Activated T-helper 1 cell treated with anti-CD3 and anti-CD28 coated beads, Interleukin-12 subunit alpha, Interleukin-12 subunit beta, Interleukin-2, Interleukin-4 antibody, amounts not matched to agents 30 ng/mL and 10 ng/mL and 1 ng/mL, durations not matched to agents 14 hours and 24 hours and 36 hours (primary cell): ENCODE results near the gene PCSK6. TPM values are rescaled to one million over a fixed set of nuclear protein-coding genes. Genes with fewer than 3 reads are reported as not detected.
"Not testable (repeated sequence)": the region's sequence is repeated elsewhere in the genome, so short reads cannot be mapped to it uniquely, and the experiment has no call there.

Experiments
- DNase-seq: peaks from one replicate; pipeline ENCODE4 v3.0.0; 2021; ENCODE audit warnings: low spot score
- H3K27ac Mint-ChIP-seq: one replicate; pipeline ENCODE4 v1.8.0; 2021; ENCODE audit warnings: mild to moderate bottlenecking, mixed read lengths
- H3K27me3 Mint-ChIP-seq: one replicate; pipeline ENCODE4 v1.8.0; 2022; ENCODE audit warnings: mild to moderate bottlenecking, moderate library complexity, mixed read lengths; ENCODE audit not compliant: insufficient read depth
- H3K36me3 Mint-ChIP-seq: one replicate; pipeline ENCODE4 v1.8.0; 2021; ENCODE audit warnings: low read depth, mixed read lengths
- H3K4me1 Mint-ChIP-seq: one replicate; pipeline ENCODE4 v1.8.0; 2021; ENCODE audit warnings: low read depth, mixed read lengths
- H3K4me3 Mint-ChIP-seq: one replicate; pipeline ENCODE4 v1.8.0; 2021; ENCODE audit warnings: mild to moderate bottlenecking, moderate library complexity, mixed read lengths
- H3K9me3 Mint-ChIP-seq: one replicate; pipeline ENCODE4 v1.8.0; 2021; ENCODE audit warnings: mixed read lengths
- intact Hi-C: fragments of 100-400 bp; cut with micrococcal nuclease; formaldehyde crosslinking; loops from one replicate; pipeline ENCODE4 v1.15.1; 2024
- total RNA-seq: library from RNA; stranded (reverse); gene quantifications from 2 replicates; pipeline ENCODE4 v1.2.3, GENCODE V29; 2022

PCSK6 gene
- total RNA-seq, 1 donor from 2014 or later: 3.0 TPM

DNA sequence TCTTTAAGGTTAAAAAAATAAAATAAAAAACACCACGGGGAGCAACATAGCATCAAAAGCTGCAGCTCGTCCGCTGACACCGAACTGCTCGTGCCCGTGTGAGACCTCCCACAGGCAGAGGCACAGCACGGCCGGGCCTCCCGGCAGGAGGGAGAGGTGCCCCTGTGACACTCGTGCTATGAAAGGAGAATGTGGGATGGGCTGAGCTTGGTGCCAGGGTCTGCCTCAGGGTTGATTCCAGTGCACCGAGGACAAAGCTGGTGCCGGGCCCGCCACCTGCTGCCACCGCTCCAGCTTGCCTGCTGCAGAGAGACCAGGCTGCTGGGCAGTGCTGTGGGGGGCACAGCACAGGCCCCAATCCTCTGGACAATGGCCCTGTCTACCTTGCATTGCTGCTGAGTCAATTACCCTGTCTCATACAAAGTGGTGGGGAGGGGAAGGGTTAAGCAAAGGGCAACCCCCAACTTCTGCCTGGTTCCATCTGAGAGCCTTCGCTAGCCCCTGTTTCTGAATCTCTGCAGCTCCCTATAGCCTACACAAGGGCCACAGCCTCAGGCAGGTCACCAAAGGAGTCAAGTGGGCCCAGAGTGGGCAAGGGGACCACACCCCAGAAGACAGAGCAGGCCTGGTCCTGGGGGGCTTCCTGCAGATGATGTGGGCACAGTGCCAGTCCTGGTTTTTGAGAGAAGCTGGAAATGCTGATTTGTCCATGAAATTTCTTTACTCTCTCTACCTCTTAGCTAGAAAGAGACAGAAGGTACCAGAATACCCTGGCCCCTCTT, 120.5 kb downstream of the PCSK6 start:
- no peaks in the 10 kb centered on the region for H3K36me3 Mint-ChIP-seq
- intact Hi-C loops: no loop called here
- H3K27me3 Mint-ChIP-seq: peaks cover 10% of the 10 kb centered on the region
- DNase-seq: no peak
- no peaks in the 10 kb centered on the region for H3K9me3 Mint-ChIP-seq
- H3K4me1 Mint-ChIP-seq: no peaks in the 10 kb centered on the region
- H3K27ac Mint-ChIP-seq: no peak overlapping the region
- H3K4me3 Mint-ChIP-seq: no peak overlapping the region

DNA sequence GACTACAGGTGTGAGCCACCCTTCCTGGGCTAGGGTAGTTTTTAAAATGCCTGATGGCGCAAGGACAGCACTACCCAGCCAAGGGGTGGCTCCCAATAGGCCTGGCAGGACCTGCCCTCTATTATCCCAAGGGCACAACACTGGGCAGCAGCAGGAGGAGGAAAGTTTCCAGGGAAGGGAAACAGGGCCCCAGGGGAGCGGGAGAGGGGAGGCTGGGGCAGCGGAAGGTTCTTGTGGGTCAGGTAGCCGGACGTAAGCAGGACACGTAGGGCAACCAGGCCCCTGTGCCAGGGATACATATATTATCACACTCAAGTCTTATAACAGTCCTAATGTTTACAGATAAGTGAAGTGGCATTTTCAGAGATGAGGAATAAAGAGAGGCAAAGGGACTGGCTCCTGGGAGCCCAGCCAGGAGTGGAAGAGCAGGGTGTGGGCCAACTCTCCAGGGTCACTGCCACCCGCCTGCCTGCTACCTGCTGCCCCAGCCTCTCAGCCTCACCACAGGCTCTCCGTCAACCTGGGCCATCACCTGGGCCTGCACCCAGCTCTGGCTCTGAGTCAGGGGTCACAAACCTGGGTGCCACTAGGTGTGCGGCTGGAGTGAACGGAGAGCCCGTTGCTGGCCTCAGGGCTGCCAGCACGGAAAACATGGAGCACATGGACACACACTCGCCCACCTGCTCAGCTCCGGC, 121.3 kb downstream of the PCSK6 start:
- no peaks in the 10 kb centered on the region for H3K9me3 Mint-ChIP-seq
- peaks cover 3% of the 10 kb centered on the region for H3K27me3 Mint-ChIP-seq
- H3K36me3 Mint-ChIP-seq: no peaks in the 10 kb centered on the region
- H3K27ac Mint-ChIP-seq: no peak overlapping the region
- intact Hi-C loops: no loop called here
- no peak overlapping the region for H3K4me3 Mint-ChIP-seq
- no peaks in the 10 kb centered on the region for H3K4me1 Mint-ChIP-seq
- no peak for DNase-seq

DNA sequence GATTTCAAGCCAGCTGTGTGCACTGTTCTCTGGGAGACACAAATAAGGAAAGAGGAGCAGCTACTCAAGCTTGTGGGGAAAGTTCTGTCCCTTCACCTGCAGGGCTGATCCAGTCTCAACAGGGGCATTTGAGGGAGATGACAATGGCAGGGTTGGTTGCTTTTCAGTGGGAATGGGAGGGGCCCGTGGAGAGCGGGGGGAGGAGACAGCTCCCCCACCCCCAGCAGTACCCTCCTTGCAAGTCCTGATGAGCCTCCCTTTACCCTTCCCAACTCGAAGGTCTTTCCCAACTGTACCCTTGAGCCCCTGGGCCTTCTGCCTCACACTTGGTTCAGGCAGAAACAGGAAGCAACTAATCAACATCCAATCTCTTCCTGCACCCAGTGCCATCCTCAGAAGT, 122.7 kb downstream of the PCSK6 start:
- DNase-seq: no peak
- intact Hi-C loops: no loop called here
- Mint-ChIP-seq H3K36me3 (no peaks in the 10 kb centered on the region), H3K9me3 (no peaks in the 10 kb centered on the region), H3K27ac (no peak overlapping the region), H3K4me1 (no peaks in the 10 kb centered on the region), H3K4me3 (no peak overlapping the region), H3K27me3 (no peaks in the 10 kb centered on the region)

DNA sequence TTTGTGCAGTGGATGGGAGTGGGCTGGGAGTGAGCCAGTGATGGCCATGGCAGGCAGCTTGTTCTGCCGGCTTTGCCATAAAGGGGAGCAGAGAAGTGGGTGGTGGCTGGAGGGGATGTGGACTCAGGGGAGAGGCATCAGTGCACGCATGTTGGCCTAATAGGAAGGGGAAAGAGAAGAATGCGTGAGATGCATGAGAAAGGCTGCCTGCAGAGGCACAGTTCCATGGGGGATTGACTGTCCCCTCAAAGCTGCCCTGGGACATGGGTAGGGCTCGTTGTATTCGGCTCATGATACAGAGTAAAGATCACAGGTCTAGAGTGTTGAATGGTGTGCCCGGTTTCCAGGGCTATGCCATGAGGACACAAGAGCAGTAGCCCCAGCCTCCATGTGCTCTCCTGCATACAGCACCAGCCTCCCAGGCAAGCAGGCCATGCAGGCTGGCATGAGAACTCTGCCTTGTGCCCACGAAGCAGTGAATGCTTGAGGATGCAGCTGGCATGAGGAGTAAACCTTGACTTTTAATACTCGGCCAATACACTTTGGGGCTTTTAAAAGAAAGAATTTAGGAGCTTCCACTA, 126.4 kb downstream of the PCSK6 start:
- DNase-seq: no peak
- no peak overlapping the region for H3K4me3 Mint-ChIP-seq
- no peaks in the 10 kb centered on the region for H3K27me3 Mint-ChIP-seq
- H3K4me1 Mint-ChIP-seq: peaks cover 7% of the 10 kb centered on the region
- H3K27ac Mint-ChIP-seq: no peak overlapping the region
- intact Hi-C loops: no loop called here
- H3K36me3 Mint-ChIP-seq: no peaks in the 10 kb centered on the region
- no peaks in the 10 kb centered on the region for H3K9me3 Mint-ChIP-seq

DNA sequence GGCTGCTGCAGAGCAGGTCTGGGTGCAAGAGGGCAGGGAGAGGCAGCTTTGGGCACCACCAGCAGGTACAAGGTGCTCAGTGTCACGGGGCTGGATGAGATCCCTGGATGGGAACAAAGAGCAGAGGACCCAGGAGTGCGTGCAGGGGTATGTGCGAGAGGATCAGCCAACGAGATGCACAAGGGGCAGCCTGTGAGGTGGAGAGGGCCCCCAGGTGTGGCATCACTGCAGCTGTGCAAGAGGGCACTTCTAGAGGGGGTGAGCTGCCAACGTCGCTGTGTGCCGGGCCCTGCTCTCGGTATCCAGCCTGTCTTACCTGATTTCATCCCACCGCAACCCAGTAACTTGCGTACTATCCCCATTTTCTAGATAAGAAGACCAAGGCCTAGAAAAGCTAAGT, 127.1 kb downstream of the PCSK6 start:
- Mint-ChIP-seq H3K9me3 (no peaks in the 10 kb centered on the region), H3K36me3 (no peaks in the 10 kb centered on the region), H3K27me3 (no peaks in the 10 kb centered on the region), H3K27ac (no peak overlapping the region), H3K4me3 (no peak overlapping the region), H3K4me1 (peaks cover 7% of the 10 kb centered on the region)
- intact Hi-C loops: no loop called here
- DNase-seq: no peak

DNA sequence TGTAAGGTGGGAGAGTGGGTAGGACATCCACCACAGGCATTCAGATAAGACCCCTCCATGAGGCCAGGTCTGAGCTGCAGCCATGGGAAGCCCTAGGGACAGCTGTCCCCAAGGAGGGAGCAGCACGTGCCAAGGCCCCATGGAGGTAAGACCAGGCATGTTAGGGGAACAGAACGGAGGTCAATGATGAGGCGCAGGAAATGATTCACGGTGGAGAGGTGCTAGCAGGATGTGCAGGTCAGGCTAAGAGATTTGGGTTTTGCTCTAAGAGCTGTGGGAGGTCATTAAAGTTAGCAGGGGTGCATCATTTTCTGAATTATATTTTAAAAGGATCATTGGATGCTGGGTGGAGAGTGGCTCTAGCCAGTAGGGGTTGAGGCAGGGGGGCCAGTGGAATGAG, 128.1 kb downstream of the PCSK6 start:
- no peaks in the 10 kb centered on the region for H3K36me3 Mint-ChIP-seq
- intact Hi-C loops: no loop called here

DNA sequence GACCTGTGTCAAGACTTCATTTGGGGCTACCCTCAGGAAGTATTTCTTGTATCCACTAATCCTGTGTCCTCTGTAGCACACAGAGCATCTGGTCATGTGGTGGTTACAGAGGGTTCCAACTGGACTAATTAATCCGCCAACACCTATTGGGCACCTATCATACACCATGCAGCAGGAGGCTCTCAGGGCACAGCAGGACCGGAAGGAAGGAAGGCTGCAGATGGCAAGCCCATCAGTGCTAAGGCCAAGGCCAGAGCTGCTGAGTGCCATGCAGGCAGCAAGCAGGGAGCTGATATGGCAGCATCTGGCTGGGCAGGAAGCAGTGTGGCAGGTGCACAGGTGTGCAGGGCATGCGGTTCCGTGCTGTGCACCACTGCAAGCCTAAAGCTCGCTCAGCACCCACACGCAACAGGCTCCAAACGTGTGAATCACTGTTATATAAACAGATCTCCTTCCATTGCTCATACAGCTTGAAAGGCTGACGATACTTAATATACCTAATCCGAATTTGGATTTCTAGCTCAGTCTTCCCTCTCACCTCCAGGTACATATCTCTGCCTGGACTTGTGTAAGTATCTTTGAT, 130.1 kb downstream of the PCSK6 start:
- Mint-ChIP-seq H3K27me3 (no peaks in the 10 kb centered on the region), H3K36me3 (no peaks in the 10 kb centered on the region)
- intact Hi-C loops: no loop called here

More for the DNA sequence above, 128.1 kb downstream of the PCSK6 start:
- Mint-ChIP-seq H3K9me3 (no peaks in the 10 kb centered on the region), H3K4me3 (no peak overlapping the region), H3K27me3 (no peaks in the 10 kb centered on the region), H3K4me1 (peaks cover 7% of the 10 kb centered on the region), H3K27ac (no peak overlapping the region)
- DNase-seq: no peak

DNA sequence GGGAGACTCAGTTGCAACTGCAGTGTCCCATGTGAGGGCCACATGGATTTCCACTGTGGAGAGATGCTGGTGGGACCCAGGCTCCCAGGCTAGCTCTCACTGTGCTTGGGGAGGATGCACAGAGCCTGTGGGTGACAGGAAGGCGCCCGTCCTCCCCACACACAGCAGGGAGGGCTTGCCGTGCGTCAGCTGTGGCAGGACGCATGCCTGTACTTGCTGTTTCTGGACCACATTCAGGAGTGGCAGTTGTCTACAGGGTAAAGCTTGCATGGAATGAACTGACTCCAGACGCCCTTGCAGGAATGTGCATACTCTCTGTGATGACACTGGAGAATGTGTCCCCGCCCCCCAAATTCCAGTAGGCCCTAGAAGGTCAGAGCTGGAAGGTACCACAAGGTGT, 130.6 kb downstream of the PCSK6 start:
- Mint-ChIP-seq H3K4me3 (no peak overlapping the region), H3K36me3 (no peaks in the 10 kb centered on the region), H3K27me3 (no peaks in the 10 kb centered on the region), H3K9me3 (no peaks in the 10 kb centered on the region), H3K27ac (no peak overlapping the region), H3K4me1 (peaks cover 7% of the 10 kb centered on the region)
- no peak for DNase-seq
- intact Hi-C loops: no loop called here

More for the DNA sequence above, 130.1 kb downstream of the PCSK6 start:
- Mint-ChIP-seq H3K9me3 (no peaks in the 10 kb centered on the region), H3K4me3 (no peak overlapping the region), H3K4me1 (peaks cover 7% of the 10 kb centered on the region), H3K27ac (no peak overlapping the region)
- DNase-seq: no peak

DNA sequence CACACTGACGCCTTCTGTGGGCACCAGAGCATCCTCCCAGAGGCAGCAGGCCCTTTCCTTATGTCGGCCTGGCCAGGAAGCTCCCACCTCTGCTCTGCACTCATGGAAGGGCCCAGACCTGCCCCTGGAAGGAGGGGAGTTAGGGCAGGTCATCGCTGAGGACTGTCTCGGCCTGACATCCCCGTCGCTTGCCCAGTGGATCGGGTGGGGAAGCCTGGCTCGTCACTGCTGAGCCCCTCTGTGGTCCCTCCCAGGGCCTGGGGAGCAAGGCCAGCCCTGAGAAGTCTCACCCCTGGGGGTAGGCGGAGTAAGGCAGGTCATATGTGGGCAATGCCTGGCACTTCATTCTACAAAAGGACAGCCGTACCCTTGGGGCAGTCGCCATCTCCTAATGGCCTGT, 131.6 kb downstream of the PCSK6 start:
- no peak overlapping the region for H3K4me3 Mint-ChIP-seq
- no peak for DNase-seq
- H3K4me1 Mint-ChIP-seq: peaks cover 7% of the 10 kb centered on the region
- H3K9me3 Mint-ChIP-seq: no peaks in the 10 kb centered on the region
- intact Hi-C loops: no loop called here
- H3K27me3 Mint-ChIP-seq: no peaks in the 10 kb centered on the region
- H3K27ac Mint-ChIP-seq: no peak overlapping the region
- no peaks in the 10 kb centered on the region for H3K36me3 Mint-ChIP-seq

DNA sequence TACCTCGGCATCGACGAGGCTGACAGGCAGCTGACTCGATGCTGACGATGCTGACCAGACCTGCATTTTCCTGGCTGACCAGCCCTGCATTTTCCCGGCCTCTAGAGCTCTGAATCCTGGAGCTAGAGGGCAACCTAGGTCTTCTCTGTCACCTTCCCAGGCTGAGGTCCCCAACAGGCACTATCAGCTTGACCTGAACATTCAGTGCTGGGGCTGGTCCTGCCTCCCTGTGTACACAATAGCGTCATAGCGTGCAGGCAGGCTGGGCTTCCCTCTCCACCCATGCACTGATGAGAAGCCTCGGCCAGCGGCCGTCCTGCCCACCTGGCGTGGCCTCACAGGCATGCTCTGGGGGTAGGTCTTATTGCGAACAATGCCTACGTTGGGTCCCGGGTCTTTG, 132.2 kb downstream of the PCSK6 start:
- no peaks in the 10 kb centered on the region for H3K36me3 Mint-ChIP-seq

DNA sequence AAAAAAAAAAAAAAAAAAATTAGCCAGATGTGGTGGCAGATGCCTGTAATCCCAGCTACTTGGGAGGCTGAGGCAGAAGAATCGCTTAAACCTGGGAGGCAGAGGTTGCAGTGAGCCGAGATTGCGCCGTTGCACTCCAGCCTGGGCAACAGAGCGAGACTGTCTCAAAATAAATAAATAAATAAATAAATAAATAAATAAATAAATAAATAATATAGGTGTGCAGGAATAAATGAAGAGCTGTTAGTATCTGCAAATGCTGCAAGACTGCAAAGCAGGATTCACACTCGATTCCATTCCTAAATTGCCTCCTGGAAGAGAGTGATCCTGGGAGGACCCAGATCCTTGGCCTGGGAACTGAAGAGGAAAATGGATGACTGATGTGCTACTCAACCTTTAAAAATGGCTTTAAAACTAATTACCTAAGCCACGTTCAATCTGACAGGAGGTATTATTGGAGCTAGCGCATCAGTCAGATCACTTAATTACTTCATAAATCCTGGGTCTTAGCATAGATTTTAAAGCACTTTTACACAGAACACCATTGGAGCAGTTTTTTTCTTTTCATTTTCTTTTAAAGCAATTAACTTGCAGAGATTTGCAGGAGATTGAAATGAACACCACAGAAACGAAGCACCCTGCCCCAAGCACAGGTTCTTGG, 132.9 kb downstream of the PCSK6 start:
- DNase-seq, intact Hi-C loops, H3K36me3 Mint-ChIP-seq, H3K4me3 Mint-ChIP-seq, H3K27me3 Mint-ChIP-seq, H3K9me3 Mint-ChIP-seq, H3K27ac Mint-ChIP-seq, H3K4me1 Mint-ChIP-seq: not testable (repeated sequence)

More for the DNA sequence above, 132.2 kb downstream of the PCSK6 start:
- no peak overlapping the region for H3K27ac Mint-ChIP-seq
- no peak for DNase-seq
- H3K27me3 Mint-ChIP-seq: no peaks in the 10 kb centered on the region
- intact Hi-C loops: no loop called here
- H3K4me1 Mint-ChIP-seq: peaks cover 7% of the 10 kb centered on the region
- no peak overlapping the region for H3K4me3 Mint-ChIP-seq
- H3K9me3 Mint-ChIP-seq: no peaks in the 10 kb centered on the region

DNA sequence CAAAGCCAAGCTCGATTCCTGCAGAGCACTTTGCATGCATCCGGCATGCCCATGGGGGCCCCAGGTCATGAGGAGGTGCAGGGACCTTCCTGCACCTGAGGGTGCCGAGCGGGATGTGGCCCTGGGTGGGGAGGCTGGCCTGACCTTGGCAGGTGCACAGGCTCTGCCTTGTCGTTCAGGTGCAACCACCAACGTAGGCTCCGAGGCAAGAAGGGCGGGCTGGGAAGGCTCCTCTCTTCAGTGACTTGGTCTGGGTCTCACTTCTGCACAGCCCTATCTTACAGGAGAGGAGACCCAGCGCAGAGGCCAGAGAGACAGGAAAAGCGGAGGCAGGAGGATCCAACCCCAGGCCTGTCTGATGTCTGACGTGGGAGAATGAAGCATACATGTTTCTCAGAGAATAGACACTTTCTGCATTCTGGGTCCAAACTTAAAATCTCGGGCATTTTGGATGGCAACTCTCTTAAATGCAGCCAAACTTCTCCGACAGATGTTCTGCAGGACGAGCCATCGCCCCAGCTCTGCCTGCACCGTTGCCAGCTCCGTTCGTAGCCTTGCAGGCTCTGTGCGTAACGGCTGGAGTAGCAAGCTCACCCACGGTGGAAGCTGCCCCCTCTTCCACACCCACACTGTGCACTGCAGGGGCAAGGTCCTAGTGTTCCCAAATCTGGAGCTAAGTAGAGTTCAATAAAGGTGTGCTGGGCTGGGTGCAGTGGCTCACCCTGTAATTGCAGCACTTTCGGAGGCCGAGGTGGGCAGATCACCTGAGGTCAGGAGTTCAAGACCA, 133.6 kb downstream of the PCSK6 start:
- H3K4me3 Mint-ChIP-seq: no peak overlapping the region
- H3K27me3 Mint-ChIP-seq: no peaks in the 10 kb centered on the region
- no peak for DNase-seq
- H3K27ac Mint-ChIP-seq: no peak overlapping the region
- no peaks in the 10 kb centered on the region for H3K9me3 Mint-ChIP-seq
- no peaks in the 10 kb centered on the region for H3K4me1 Mint-ChIP-seq
- intact Hi-C loops: no loop called here
- no peaks in the 10 kb centered on the region for H3K36me3 Mint-ChIP-seq
